Measurements from ENCODE around the gene S100A5.

- TF ChIP-seq POLR2A (IDR thresholded peaks at IDR 0.05; ENCODE audit: low read length) (peak; percentile 17; the same call in 1 of the 2 replicates), BCL3 (IDR thresholded peaks at IDR 0.05) (no peak), EP300 (IDR thresholded peaks at IDR 0.05) (no peak), HES2 (IDR thresholded peaks at IDR 0.05) (no peak), CTCF (IDR thresholded peaks at IDR 0.05) (no peak), CHD2 (IDR thresholded peaks at IDR 0.05; ENCODE audit: low read length, partially characterized antibody) (no peak), CEBPB (IDR thresholded peaks at IDR 0.05) (no peak), MYC (IDR thresholded peaks at IDR 0.05; ENCODE audit: borderline replicate concordance, low read length) (no peak), EHF (CRISPR knock-in tag; IDR thresholded peaks at IDR 0.05) (no peak), RAD21 (conservative IDR thresholded peaks at IDR 0.05 in 1 of 2, IDR thresholded peaks at IDR 0.05 in 1 of 2) (no peak), NR3C1 (IDR thresholded peaks at IDR 0.05) (no peak), JUN (IDR thresholded peaks at IDR 0.05) (no peak; a peak in 1 of 5 replicates), MAFK (IDR thresholded peaks at IDR 0.05; ENCODE audit: partially characterized antibody) (no peak), BHLHE40 (IDR thresholded peaks at IDR 0.05; ENCODE audit: low read depth, low read length) (no peak)
These were observed 2.4 kb upstream of the S100A5 start for GRCh38 chr1:153542956-153543711.
